A204.1 (cell line): ENCODE results near the gene FAM3D.

Source experiments
- FAIRE-seq: peaks from 2 replicates; lab custom pipeline; 2012; peaks lifted over from hg19 to GRCh38; lab: Jason Lieb, UNC

The FAM3D gene

DNA sequence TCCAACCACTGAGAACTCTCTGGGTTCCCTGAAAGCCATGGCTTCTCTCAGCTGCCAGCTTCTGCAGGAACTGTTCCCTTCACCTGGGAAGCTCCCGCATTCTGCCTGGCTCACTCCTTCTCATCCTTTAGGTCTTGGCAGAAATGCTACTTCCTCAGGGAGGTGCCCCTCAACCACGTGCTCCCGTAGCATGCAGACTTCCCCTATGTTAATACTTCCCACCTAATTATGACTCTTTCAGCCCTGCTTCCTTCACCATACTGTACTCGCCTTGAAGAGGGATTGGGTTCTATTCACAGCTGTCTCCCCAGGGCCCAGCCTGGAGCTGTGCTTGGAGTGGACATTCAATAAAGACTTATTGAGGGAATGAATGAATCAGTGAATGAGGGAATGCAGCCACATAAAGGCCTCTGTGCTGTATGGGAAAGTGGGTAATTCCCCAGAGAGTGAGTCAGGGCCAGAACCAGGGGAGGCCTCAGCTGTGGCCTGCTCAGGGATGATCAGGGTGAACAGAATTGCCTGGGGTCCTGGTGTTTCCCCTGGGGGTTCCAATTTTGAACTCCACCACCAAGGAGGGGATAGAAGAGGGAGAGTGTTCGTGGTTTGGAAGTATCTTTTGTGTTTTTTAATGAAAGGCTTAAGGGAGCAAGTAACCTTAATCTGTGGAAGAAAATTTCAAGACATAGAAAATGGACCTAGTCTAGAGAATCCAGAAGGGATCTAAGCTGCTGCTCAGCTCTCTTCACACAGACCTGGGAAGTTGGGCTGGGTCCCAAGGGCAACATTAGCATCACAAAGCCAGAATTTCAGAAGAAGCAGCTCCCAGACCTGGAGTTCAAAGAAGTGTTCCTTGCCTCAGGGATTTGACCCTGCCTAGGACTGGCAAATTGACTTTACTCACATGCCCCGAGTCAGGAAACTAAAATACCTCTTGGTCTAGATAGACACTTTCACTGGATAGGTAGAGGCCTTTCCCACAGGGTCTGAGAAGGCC is 74.8 kb downstream of the FAM3D start:
- FAIRE-seq = no peak

DNA sequence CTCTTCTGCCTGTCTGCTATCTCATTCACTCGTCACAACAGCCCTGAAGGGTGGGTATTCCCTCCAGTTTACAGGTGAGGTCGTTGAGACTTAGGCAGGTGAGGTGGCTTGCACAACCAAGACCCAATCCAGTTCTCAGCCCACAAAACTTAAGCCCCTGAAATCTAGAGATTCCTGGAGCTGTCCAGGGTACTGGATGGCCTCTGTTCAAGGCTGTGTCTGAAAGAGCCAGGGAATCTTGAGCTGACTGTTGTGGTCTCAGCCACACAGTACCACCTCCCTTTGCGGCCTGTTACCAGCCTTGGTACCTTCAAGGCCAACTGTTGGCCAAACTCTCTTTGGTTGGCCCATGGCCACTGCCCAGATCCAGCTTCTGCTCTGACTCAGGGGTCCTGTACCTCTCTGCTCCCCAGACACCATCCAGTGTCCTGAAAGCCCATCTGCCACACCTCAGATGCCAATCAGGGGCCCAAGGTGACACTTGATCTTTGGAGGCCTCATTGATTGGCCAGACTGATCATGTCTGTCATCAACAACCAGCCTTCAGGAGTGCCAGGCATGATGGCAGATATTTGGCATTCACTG is 78.5 kb downstream of the FAM3D start:
- no peak for FAIRE-seq

GRCh38 chr3:58586776-58587192 is 79.8 kb downstream of the FAM3D start:
- no peak for FAIRE-seq

DNA sequence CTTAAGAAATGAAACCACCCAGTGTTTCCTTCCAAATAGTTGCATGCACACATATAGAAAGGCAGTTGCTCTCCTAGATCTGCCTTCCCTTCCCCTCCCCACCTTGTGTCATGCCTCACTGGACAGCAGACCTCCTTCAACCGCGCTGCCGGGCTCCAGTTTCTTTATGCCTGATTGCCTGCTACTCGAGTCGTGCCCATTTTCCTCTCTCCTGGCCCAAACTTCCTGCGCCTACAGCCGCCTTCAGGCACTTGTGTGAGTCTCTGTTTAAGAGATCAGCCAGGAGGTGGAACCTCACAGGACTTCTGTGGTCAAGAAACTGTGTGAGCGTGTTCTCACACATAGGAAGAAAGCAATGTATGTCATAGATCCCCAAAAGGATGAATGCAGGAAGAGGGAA is 80.6 kb downstream of the FAM3D start:
- FAIRE-seq = no peak

GRCh38 chr3:58585005-58585786 is 81.4 kb downstream of the FAM3D start:
- no peak for FAIRE-seq

DNA sequence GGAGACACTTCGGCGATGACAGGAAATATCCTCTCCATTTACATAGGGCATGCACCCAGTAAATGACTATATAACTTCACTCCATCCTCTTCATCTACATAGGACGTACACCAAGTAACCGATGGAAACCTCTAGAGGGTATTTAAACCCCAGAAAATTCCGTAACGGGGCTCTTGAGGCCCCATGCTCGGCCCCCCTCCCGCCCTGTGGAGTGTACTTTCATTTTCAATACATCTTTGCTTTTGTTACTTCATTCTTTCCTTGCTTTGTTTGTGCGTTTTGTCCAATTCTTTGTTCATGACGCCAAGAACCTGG is 81.9 kb downstream of the FAM3D start:
- no peak for FAIRE-seq
